Type B pancreatic cell (in vitro differentiated cells): ENCODE measurements around the gene C17orf58. TPM values are rescaled to one million over a fixed set of nuclear protein-coding genes. Genes with fewer than 3 reads are reported as not detected.

Source experiments
- DNase-seq: peaks from one replicate; pipeline ENCODE4 v3.0.0; 2021; ENCODE audit warnings: mixed read lengths; ENCODE audit not compliant: unreplicated experiment; ENCODE audit errors: extremely low spot score
- H3K27ac Mint-ChIP-seq: 2 replicates; pipeline ENCODE4 v1.8.0; 2021; ENCODE audit warnings: mild to moderate bottlenecking, mixed read lengths
- H3K27me3 Mint-ChIP-seq: 2 replicates; pipeline ENCODE4 v1.8.0; 2021; ENCODE audit warnings: mixed read lengths
- H3K36me3 Mint-ChIP-seq: 2 replicates; pipeline ENCODE4 v1.8.0; 2021; ENCODE audit warnings: mixed read lengths
- H3K4me1 Mint-ChIP-seq: one replicate; pipeline ENCODE4 v1.8.0; 2021; ENCODE audit warnings: mixed read lengths; ENCODE audit not compliant: unreplicated experiment
- H3K4me3 Mint-ChIP-seq: 2 replicates; pipeline ENCODE4 v1.8.0; 2021; ENCODE audit warnings: mild to moderate bottlenecking, mixed read lengths
- H3K9me3 Mint-ChIP-seq: 2 replicates; pipeline ENCODE4 v1.8.0; 2021; ENCODE audit warnings: mixed read lengths
- total RNA-seq: library from RNA; stranded (reverse); gene quantifications from 2 replicates; pipeline ENCODE4 v1.2.1, GENCODE V29; 2021; ENCODE audit warnings: low replicate concordance
- TF ChIP-seq, protein P1 (sequence below): fragments of 200-600 bp; sonication (generic); conservative IDR thresholded peaks from 2 replicates; pipeline ENCODE4 v1.5.0; 2021; ENCODE audit warnings: antibody characterized with exemption, mild to moderate bottlenecking

The C17orf58 gene
- total RNA-seq, 1 donor from 2014 or later = 8.1 TPM

DNA sequence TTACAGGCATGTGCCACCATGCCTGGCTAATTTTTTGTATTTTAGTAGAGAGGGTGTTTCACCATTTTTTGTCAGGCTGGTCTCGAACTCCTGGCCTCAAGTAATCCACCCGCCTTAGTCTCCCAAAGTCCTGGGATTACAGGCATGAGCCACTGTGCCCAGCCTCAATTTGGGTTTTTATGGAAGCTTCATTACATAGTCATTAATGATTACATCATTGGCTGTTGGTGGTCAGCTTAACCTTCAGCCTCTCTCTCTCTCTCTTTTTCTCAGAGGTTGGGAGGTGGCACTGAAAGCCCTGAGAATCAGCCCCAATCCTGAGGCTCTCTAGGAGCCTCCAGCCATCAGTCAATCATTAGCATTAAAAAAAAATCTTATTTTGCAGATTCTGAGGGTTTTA is 45.3 kb downstream of the C17orf58 start:
- peaks cover 34% of the 10 kb centered on the region for H3K36me3 Mint-ChIP-seq
- no peak overlapping the region for H3K27ac Mint-ChIP-seq
- H3K4me1 Mint-ChIP-seq = no peaks in the 10 kb centered on the region
- no peak for DNase-seq
- no peaks in the 10 kb centered on the region for H3K9me3 Mint-ChIP-seq
- no peaks in the 10 kb centered on the region for H3K27me3 Mint-ChIP-seq
- H3K4me3 Mint-ChIP-seq = no peak overlapping the region
- TF ChIP-seq, protein P1, sequence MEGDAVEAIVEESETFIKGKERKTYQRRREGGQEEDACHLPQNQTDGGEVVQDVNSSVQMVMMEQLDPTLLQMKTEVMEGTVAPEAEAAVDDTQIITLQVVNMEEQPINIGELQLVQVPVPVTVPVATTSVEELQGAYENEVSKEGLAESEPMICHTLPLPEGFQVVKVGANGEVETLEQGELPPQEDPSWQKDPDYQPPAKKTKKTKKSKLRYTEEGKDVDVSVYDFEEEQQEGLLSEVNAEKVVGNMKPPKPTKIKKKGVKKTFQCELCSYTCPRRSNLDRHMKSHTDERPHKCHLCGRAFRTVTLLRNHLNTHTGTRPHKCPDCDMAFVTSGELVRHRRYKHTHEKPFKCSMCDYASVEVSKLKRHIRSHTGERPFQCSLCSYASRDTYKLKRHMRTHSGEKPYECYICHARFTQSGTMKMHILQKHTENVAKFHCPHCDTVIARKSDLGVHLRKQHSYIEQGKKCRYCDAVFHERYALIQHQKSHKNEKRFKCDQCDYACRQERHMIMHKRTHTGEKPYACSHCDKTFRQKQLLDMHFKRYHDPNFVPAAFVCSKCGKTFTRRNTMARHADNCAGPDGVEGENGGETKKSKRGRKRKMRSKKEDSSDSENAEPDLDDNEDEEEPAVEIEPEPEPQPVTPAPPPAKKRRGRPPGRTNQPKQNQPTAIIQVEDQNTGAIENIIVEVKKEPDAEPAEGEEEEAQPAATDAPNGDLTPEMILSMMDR = no peak

- no peak for DNase-seq
- Mint-ChIP-seq H3K36me3 (peaks cover 43% of the 10 kb centered on the region), H3K27me3 (no peaks in the 10 kb centered on the region), H3K4me3 (no peak overlapping the region), H3K27ac (no peak overlapping the region), H3K9me3 (no peaks in the 10 kb centered on the region), H3K4me1 (no peaks in the 10 kb centered on the region)
- TF ChIP-seq, protein P1 = no peak
Measured at GRCh38 chr17:67947325-67947813, 48.9 kb downstream of the C17orf58 start.

- TF ChIP-seq, protein P1 = no peak
- H3K36me3 Mint-ChIP-seq = peaks cover 45% of the 10 kb centered on the region
- no peak overlapping the region for H3K4me3 Mint-ChIP-seq
- no peaks in the 10 kb centered on the region for H3K9me3 Mint-ChIP-seq
- H3K27me3 Mint-ChIP-seq = no peaks in the 10 kb centered on the region
- DNase-seq = no peak
- H3K27ac Mint-ChIP-seq = no peak overlapping the region
- H3K4me1 Mint-ChIP-seq = no peaks in the 10 kb centered on the region
Measured at GRCh38 chr17:67946513-67946912, 49.8 kb downstream of the C17orf58 start.

DNA sequence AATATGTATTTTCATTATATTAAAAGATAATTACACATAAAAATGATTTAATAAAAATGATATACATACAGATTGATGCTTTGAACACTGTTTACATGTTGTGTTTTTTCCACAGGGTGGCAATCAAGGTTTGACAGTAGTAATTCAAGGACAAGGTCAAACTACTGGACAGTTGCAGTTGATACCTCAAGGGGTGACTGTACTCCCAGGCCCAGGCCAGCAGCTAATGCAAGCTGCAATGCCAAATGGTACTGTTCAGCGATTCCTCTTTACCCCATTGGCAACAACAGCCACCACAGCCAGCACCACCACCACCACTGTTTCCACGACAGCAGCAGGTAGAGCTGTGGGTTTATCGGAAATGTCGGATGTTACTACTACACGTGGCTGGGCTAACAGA is 52.2 kb downstream of the C17orf58 start:
- DNase-seq = no peak
- no peaks in the 10 kb centered on the region for H3K27me3 Mint-ChIP-seq
- TF ChIP-seq, protein P1 = no peak
- no peaks in the 10 kb centered on the region for H3K4me1 Mint-ChIP-seq
- H3K36me3 Mint-ChIP-seq = peaks cover 41% of the 10 kb centered on the region
- no peaks in the 10 kb centered on the region for H3K9me3 Mint-ChIP-seq
- H3K4me3 Mint-ChIP-seq = no peak overlapping the region
- no peak overlapping the region for H3K27ac Mint-ChIP-seq

DNA sequence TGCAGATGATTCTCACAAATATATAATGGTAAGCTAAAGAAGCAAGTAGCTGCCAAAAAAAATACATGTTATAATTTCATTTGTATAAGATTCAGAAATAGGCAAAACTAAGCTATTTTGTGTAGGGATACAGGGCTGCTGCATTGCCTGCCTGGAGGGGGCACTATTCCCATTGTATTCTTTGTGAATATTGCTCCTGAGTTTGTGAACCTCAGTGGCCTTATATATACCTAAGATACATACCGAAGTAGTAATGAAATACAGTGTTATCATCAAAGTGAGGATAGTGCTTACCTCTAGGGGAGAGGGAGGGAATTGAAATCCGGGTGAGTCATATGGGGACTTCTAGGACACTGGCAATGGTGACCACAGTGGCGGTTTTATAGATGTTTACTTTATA is 53.5 kb downstream of the C17orf58 start:
- peaks cover 36% of the 10 kb centered on the region for H3K36me3 Mint-ChIP-seq

More for the DNA sequence above, 53.5 kb downstream of the C17orf58 start:
- TF ChIP-seq, protein P1 = peak; percentile 61
- DNase-seq = no peak
- Mint-ChIP-seq H3K4me1 (no peaks in the 10 kb centered on the region), H3K4me3 (no peak overlapping the region), H3K27ac (no peak overlapping the region), H3K27me3 (no peaks in the 10 kb centered on the region), H3K9me3 (no peaks in the 10 kb centered on the region)

Other genes with a start within 250 kb of the C17orf58 start
- gene BPTF, start 171.0 kb downstream of the C17orf58 start, total RNA-seq = 116 and 135 TPM in 2 replicates
- gene KPNA2, start 39.3 kb upstream of the C17orf58 start, total RNA-seq = 99.6 and 211 TPM in 2 replicates